K562 (cell line): ENCODE results near the gene ACTN1. TPM values are rescaled to one million over a fixed set of nuclear protein-coding genes. Genes with fewer than 3 reads are reported as not detected.

Experiments
- ATAC-seq: fragments of 200-7000 bp; cut with Tn5 transposase; 3 replicates; pipeline ENCODE4 v1.9.1; 2020; ENCODE audit warnings: moderate library complexity
- BruUV-seq: library from RNA; stranded (reverse); fragments of 400-500 nt; replicated peaks from 2 replicates; lab custom pipeline; 2021; lab: Mats Ljungman, UMichigan
- CTCF ChIA-PET: fragments of 300-600 bp; formaldehyde crosslinking; extraction: SDS; loops from one replicate; lab custom pipeline; 2021; ENCODE audit warnings: low intra/inter-chr PET ratio; lab: Yijun Ruan, JAX
- POLR2A ChIA-PET: fragments of 300-600, 350-650 bp; sonication (Branson Sonifier 250); formaldehyde crosslinking; extraction: SDS; loops from one replicate; lab custom pipeline; 2021; ENCODE audit warnings: antibody characterized with exemption, inconsistent platforms; lab: Yijun Ruan, JAX
- DNase-seq, 4 experiments: peaks; one replicate each; pipeline versions ENCODE4 v3.0.0 to v3.0.0-alpha.2; 2011 to 2018; ENCODE audit warnings: low spot score in 3 of 4, mixed read lengths in 3 of 4; ENCODE audit errors: extremely low read depth in 1 of 4
- FAIRE-seq: peaks from 2 replicates; lab custom pipeline; 2011; peaks lifted over from hg19 to GRCh38; lab: Jason Lieb, UNC
- H2AFZ ChIP-seq: 2 replicates; pipeline ENCODE4 v1.6.0; 2011; ENCODE audit warnings: low read depth, low read length, control low read depth, inconsistent platforms
- H3K27ac ChIP-seq: fragments of 200-600 bp; 3 replicates; pipeline ENCODE4 v1.8.0; 2011; ENCODE audit warnings: low read depth, mild to moderate bottlenecking, control low read depth, inconsistent platforms, low read length, moderate library complexity, mixed read lengths; ENCODE audit errors: extremely low read depth
- H3K27me3 ChIP-seq, 2 experiments: fragments of 300-600 bp in 1 of 2; 2 replicates in 1 of 2; 3 replicates in 1 of 2; pipeline versions ENCODE4 v1.6.0 to v1.8.0; 2011; ENCODE audit warnings: inconsistent platforms in 2 of 2, low read length in 2 of 2, mild to moderate bottlenecking in 1 of 2, mixed read lengths in 1 of 2, moderate library complexity in 1 of 2; ENCODE audit not compliant: control insufficient read depth in 2 of 2, insufficient read depth in 2 of 2
- H3K36me3 ChIP-seq: fragments of 300-600 bp; 3 replicates; pipeline ENCODE4 v1.8.0; 2011; ENCODE audit warnings: mild to moderate bottlenecking, low read length, inconsistent platforms; ENCODE audit not compliant: control insufficient read depth, insufficient read depth
- H3K4me1 ChIP-seq, 2 experiments: fragments of 200-600 bp in 1 of 2; replicated peaks in 1 of 2; 2 replicates in 1 of 2; 3 replicates in 1 of 2; pipeline versions ENCODE4 v1.5.1 to v1.8.0; 2011; ENCODE audit warnings: inconsistent platforms in 2 of 2, low read length in 2 of 2, mild to moderate bottlenecking in 1 of 2, mixed read lengths in 1 of 2, moderate library complexity in 1 of 2; ENCODE audit not compliant: control insufficient read depth in 2 of 2, insufficient read depth in 2 of 2
- H3K4me2 ChIP-seq: 2 replicates; pipeline ENCODE4 v1.6.1; 2011; ENCODE audit warnings: low read length, control low read depth, inconsistent platforms, mixed read lengths; ENCODE audit not compliant: insufficient read depth
- H3K4me3 ChIP-seq: fragments of 200-600 bp; sonication (generic), shearing (Covaris generic); 2 replicates; pipeline ENCODE4 v1.5.1; 2016; ENCODE audit warnings: control low read depth, inconsistent platforms
- H3K79me2 ChIP-seq: fragments of 200-600 bp; 3 replicates; pipeline ENCODE4 v1.8.0; 2011; ENCODE audit warnings: low read length, inconsistent platforms; ENCODE audit not compliant: control insufficient read depth, insufficient read depth
- H3K9ac ChIP-seq, 2 experiments: 2 replicates each; pipeline versions ENCODE4 v1.6.0 to v1.6.1; 2011; ENCODE audit warnings: low read depth in 2 of 2, low read length in 2 of 2, control low read depth in 1 of 2, inconsistent platforms in 1 of 2, mild to moderate bottlenecking in 1 of 2, mixed read lengths in 1 of 2; ENCODE audit not compliant: insufficient read depth in 1 of 2
- H3K9me1 ChIP-seq: one replicate; pipeline ENCODE4 v1.6.0; 2011; ENCODE audit warnings: inconsistent platforms, mild to moderate bottlenecking, low read length, moderate library complexity; ENCODE audit not compliant: control insufficient read depth, insufficient read depth
- H3K9me3 ChIP-seq: replicated peaks from 2 replicates; pipeline ENCODE4 v1.5.1; 2011; ENCODE audit warnings: low read depth, low read length, inconsistent platforms; ENCODE audit not compliant: control insufficient read depth, insufficient read depth
- H4K20me1 ChIP-seq: replicated peaks from 2 replicates; pipeline ENCODE4 v1.6.1; 2011; ENCODE audit warnings: low read length, inconsistent platforms, mixed read lengths; ENCODE audit not compliant: control insufficient read depth, insufficient read depth
- ADNP ChIP-seq: fragments of 200-800 bp; sonication (Bioruptor generic); IDR thresholded peaks from 2 replicates; pipeline ENCODE4 v1.6.1; 2016; ENCODE audit warnings: missing genetic modification characterization, missing compliant biosample characterization
- ARHGAP35 ChIP-seq: fragments of 450-650 bp; IDR thresholded peaks from 2 replicates; pipeline ENCODE4 v1.6.1; 2018; ENCODE audit not compliant: partially characterized antibody
- CBX2 ChIP-seq: fragments of 200-600 bp; sonication (generic); IDR thresholded peaks from one replicate; pipeline ENCODE4 v1.6.1; 2012; ENCODE audit warnings: mild to moderate bottlenecking, low read length, inconsistent platforms; ENCODE audit not compliant: insufficient read depth, poor library complexity, severe bottlenecking
- ETS2 ChIP-seq: IDR thresholded peaks from 2 replicates; pipeline ENCODE4 v1.6.1; 2016; ENCODE audit warnings: borderline replicate concordance, missing genetic modification characterization, mild to moderate bottlenecking, moderate library complexity, missing compliant biosample characterization; ENCODE audit not compliant: poor library complexity, severe bottlenecking
- MYBL2 ChIP-seq, 2 experiments: fragments of 450-650 bp in 1 of 2; sonication (generic) in 1 of 2; formaldehyde crosslinking in 1 of 2; IDR thresholded peaks; 2 replicates each; pipeline versions ENCODE4 v1.6.1 to v1.8.1; 2017 to 2022; ENCODE audit warnings: borderline replicate concordance in 1 of 2, inconsistent platforms in 1 of 2, low read depth in 1 of 2, mild to moderate bottlenecking in 1 of 2, missing genetic modification reagents in 1 of 2, moderate library complexity in 1 of 2
- NR4A1 ChIP-seq, 2 experiments: fragments of 250-450 bp in 1 of 2; fragments of 450-650 bp in 1 of 2; sonication (Bioruptor Pico) in 1 of 2; IDR thresholded peaks; 2 replicates each; pipeline versions ENCODE4 v1.4.0 to v1.6.1; 2016 to 2020; ENCODE audit warnings: mild to moderate bottlenecking in 2 of 2, missing compliant biosample characterization in 1 of 2, missing genetic modification characterization in 1 of 2, moderate library complexity in 1 of 2
- PRPF4 ChIP-seq: fragments of 200-400 bp; formaldehyde crosslinking; IDR thresholded peaks from one replicate; pipeline ENCODE4 v1.6.1; 2017; ENCODE audit warnings: low read length, low read depth, mild to moderate bottlenecking; ENCODE audit not compliant: insufficient read depth, poor library complexity, severe bottlenecking
- SMARCE1 ChIP-seq: fragments of 450-650 bp; IDR thresholded peaks from 2 replicates; pipeline ENCODE4 v1.7.1; 2016; ENCODE audit warnings: mild to moderate bottlenecking
- SRSF7 ChIP-seq: fragments of 200-400 bp; formaldehyde crosslinking; optimal IDR thresholded peaks from 2 replicates; pipeline ENCODE3; 2017; ENCODE audit warnings: mild to moderate bottlenecking, low read depth, low read length
- STAG1 ChIP-seq: sonication (generic); formaldehyde crosslinking; IDR thresholded peaks from 2 replicates; pipeline ENCODE4 v1.5.0; 2020; ENCODE audit warnings: missing genetic modification reagents, borderline replicate concordance
- TAF1 ChIP-seq: IDR thresholded peaks from 2 replicates; pipeline ENCODE4 v1.6.1; 2011; ENCODE audit warnings: mild to moderate bottlenecking, low read length, moderate library complexity; ENCODE audit not compliant: insufficient read depth, control insufficient read depth, severe bottlenecking; ENCODE audit errors: extremely low read depth
- TCF7L2 ChIP-seq: fragments of 150-350 bp; IDR thresholded peaks from 2 replicates; pipeline ENCODE4 v1.6.1; 2016; ENCODE audit warnings: low read depth, mild to moderate bottlenecking, low read length, moderate library complexity
- TFAM ChIP-seq: fragments of 250-450 bp; sonication (Bioruptor Pico); conservative IDR thresholded peaks from 2 replicates; pipeline ENCODE4 v1.5.0; 2021; ENCODE audit warnings: mild to moderate bottlenecking, moderate library complexity
- XRCC4 ChIP-seq: IDR thresholded peaks from one replicate; pipeline ENCODE4 v1.6.1; 2011; ENCODE audit not compliant: insufficient read depth, insufficient read length; ENCODE audit errors: extremely low read depth
- ZBTB33 ChIP-seq: sonication (generic); formaldehyde crosslinking; IDR thresholded peaks from 2 replicates; pipeline ENCODE4 v1.8.1; 2023; ENCODE audit warnings: mild to moderate bottlenecking, missing genetic modification reagents
- ZC3H4 ChIP-seq: sonication (generic); formaldehyde crosslinking; IDR thresholded peaks from 2 replicates; pipeline ENCODE4 v1.9.0; 2021; ENCODE audit warnings: missing genetic modification reagents, borderline replicate concordance
- ZNF408 ChIP-seq: fragments of 250-450 bp; sonication (Bioruptor Pico); IDR thresholded peaks from 2 replicates; pipeline ENCODE4 v1.4.0; 2020; ENCODE audit warnings: low read depth, mild to moderate bottlenecking, moderate library complexity
- ZNF512 ChIP-seq: IDR thresholded peaks from 2 replicates; pipeline ENCODE4 v1.6.1; 2016; ENCODE audit warnings: missing genetic modification characterization, missing compliant biosample characterization
- WGBS: fragments of 100-300 bp; shearing (Covaris generic); methylation state at CpG from one replicate; pipeline ENCODE4 v1.1.6; 2016; ENCODE audit warnings: low coverage, mixed read lengths; ENCODE audit not compliant: insufficient coverage; ENCODE audit errors: missing lambda C conversion rate; 5-methylcytosine and 5-hydroxymethylcytosine counted together
- in situ Hi-C: fragments of 300-500 bp; cut with MboI; formaldehyde crosslinking; loops from 4 replicates; pipeline ENCODE4 v1.15.0; 2018; ENCODE audit warnings: inconsistent platforms, mixed read lengths
- intact Hi-C: fragments of 100-400 bp; cut with micrococcal nuclease; formaldehyde crosslinking; loops from 2 replicates; pipeline ENCODE4 v1.14.2; 2022
- polyA plus RNA-seq, 8 experiments: library from polyadenylated mRNA; depleted of rRNA in 4 of 8; stranded (reverse) in 5 of 8; unstranded in 3 of 8; fragments of >200 nt; fragmentation: Nextera tagmentation in 2 of 8; fragmentation: Illumina TruSeq in 1 of 8; extraction: Ambion mirVana in 2 of 8; extraction: Trizol in 1 of 8; gene quantifications; 2 replicates each; pipeline versions ENCODE4 v1.2.1 to v1.2.3, GENCODE V29; 2011 to 2014; ENCODE audit warnings: inconsistent platforms in 1 of 8, missing spikeins in 1 of 8
- total RNA-seq, 7 experiments: library from RNA; depleted of rRNA in 6 of 7; stranded (reverse); fragments of >200 nt in 6 of 7; fragmentation: Illumina TruSeq in 2 of 7; extraction: Trizol in 2 of 7; gene quantifications; 2 replicates each; pipeline versions ENCODE4 v1.2.1 to v1.2.3, GENCODE V29; 2011 to 2021; ENCODE audit warnings: low replicate concordance in 1 of 7

Gene ACTN1
- total and polyA plus RNA-seq, 9 of the 15 experiments (the other 6 are each of a cell fraction or from before 2014, with no cell fraction given): 2.2 to 67.7 (median 34.5) TPM

GRCh38 chr14:68949601-68949965, 29.5 kb downstream of the ACTN1 start:
- H3K4me1 ChIP-seq: peaks cover 22 to 30% of the 10 kb centered on the region in 2 experiments; a peak in 4 of 5 replicates
- H3K79me2 ChIP-seq: peaks cover 22% of the 10 kb centered on the region; the same call in 2 of the 3 replicates
- H3K36me3 ChIP-seq: peaks cover 2% of the 10 kb centered on the region; the same call in 1 of the 3 replicates
- FAIRE-seq (no peak), ATAC-seq (no peak), DNase-seq (no peak)
- no peak overlapping the region for H3K4me2 ChIP-seq
- no peak overlapping the region for H3K9ac ChIP-seq
- H4K20me1 ChIP-seq: peaks cover 14% of the 10 kb centered on the region
- no peak overlapping the region for H2AFZ ChIP-seq
- no TSS peak for BruUV-seq
- no peak overlapping the region for H3K4me3 ChIP-seq
- ChIA-PET POLR2A (no interaction called here), CTCF (no interaction called here)
- no peaks in the 10 kb centered on the region for H3K9me3 ChIP-seq
- H3K27ac ChIP-seq: no peak overlapping the region
- WGBS: 48% methylated on average over 2 of the region's 2 CpGs
- in situ Hi-C loops (no loop called here), intact Hi-C loops (no loop called here)
- H3K9me1 ChIP-seq: no peaks in the 10 kb centered on the region
- H3K27me3 ChIP-seq: no peaks in the 10 kb centered on the region
- TF ChIP-seq ZBTB33 (CRISPR knock-in tag) (no peak), MYBL2 (IDR thresholded peaks at IDR 0.05; ENCODE audit: low read depth) (no peak), MYBL2 (CRISPR knock-in tag; IDR thresholded peaks at IDR 0.05; ENCODE audit: borderline replicate concordance) (no peak), PRPF4 (no peak), SMARCE1 (no peak), STAG1 (CRISPR knock-in tag) (no peak), ARHGAP35 (no peak), NR4A1 (CRISPR knock-in tag; IDR thresholded peaks at IDR 0.05) (no peak), NR4A1 (tag; IDR thresholded peaks at IDR 0.05) (no peak), TCF7L2 (no peak), TFAM (CRISPR knock-in tag) (no peak), ADNP (tag) (no peak), ETS2 (no peak), CBX2 (no peak), XRCC4 (no peak), ZNF512 (tag) (no peak), SRSF7 (no peak), TAF1 (no peak), ZC3H4 (CRISPR knock-in tag) (no peak), ZNF408 (CRISPR knock-in tag) (no peak)
